NCI-H526 treated with DMSO at 0.1 percent for 48 hours (cell line): Measurements from ENCODE around the gene COPB1.

Experiments
- DNase-seq: peaks from one replicate; lab custom pipeline; 2025; lab: John Stamatoyannopoulos, UW

COPB1 gene

DNA sequence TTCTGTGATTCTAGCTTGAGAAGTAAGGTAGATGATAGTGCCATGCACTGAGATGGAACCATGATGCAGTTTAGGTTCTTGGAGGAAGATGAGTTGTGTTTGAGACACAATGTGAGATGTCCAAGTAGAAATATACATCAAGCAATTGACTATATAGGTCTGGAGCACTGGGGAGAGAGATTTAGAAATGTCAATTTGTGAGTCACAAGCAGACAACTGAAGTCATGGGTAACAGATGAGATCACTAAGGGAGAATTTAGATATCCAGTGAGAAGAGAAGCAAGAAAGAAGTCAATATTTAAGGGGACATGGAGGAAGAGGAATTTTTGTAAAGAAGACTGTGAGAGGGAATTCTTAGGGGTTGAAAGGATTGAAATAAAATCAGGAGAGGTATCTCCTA, 75.5 kb downstream of the COPB1 start:
- DNase-seq: no peak

DNA sequence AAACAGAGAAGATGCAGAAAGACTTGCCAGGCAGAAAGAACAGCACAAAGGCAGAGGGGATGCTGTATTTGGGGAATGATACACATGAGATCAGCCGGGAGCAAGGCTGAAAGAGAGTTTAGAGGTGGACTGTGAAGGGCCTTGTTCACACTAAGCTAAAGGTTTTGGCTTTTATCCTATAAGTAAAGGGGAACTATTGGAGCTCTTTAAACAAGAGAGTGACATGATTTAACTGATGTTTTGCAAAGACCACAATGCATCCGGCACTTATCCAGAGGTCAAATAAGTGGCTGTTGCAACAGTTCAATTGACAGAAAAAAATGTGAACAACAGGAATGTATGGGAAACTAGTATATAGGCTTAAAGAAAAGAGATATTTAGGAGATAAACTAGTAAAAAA, 76.0 kb downstream of the COPB1 start:
- DNase-seq: no peak

GRCh38 chr11:14422814-14423182, 76.8 kb downstream of the COPB1 start:
- no peak for DNase-seq

GRCh38 chr11:14422052-14422813, 77.4 kb downstream of the COPB1 start:
- no peak for DNase-seq

DNA sequence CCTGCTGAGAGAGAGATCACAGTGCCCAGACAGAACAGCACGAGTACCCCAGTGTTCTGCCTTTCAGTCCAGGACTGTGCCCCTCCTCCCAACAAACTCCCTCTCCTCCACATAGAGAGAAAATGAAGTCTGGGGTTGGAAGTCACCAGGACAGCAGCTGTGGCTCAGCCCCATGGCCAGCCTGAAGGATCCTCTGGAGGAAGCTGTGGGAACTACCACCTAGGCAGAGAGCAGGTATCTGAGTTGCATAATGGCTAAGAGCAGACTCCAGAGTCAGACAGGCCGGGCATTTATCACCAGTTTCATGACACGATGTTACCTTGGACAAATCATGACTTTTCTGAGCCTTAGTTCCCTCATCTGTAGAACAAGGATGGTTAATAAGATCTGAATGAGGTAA, 79.4 kb downstream of the COPB1 start:
- no peak for DNase-seq

GRCh38 chr11:14418801-14419417, 80.7 kb downstream of the COPB1 start:
- DNase-seq: peak; percentile 27

GRCh38 chr11:14417617-14418374, 81.8 kb downstream of the COPB1 start:
- no peak for DNase-seq

- DNase-seq: no peak
Observed at GRCh38 chr11:14417186-14417585, 82.4 kb downstream of the COPB1 start.

DNA sequence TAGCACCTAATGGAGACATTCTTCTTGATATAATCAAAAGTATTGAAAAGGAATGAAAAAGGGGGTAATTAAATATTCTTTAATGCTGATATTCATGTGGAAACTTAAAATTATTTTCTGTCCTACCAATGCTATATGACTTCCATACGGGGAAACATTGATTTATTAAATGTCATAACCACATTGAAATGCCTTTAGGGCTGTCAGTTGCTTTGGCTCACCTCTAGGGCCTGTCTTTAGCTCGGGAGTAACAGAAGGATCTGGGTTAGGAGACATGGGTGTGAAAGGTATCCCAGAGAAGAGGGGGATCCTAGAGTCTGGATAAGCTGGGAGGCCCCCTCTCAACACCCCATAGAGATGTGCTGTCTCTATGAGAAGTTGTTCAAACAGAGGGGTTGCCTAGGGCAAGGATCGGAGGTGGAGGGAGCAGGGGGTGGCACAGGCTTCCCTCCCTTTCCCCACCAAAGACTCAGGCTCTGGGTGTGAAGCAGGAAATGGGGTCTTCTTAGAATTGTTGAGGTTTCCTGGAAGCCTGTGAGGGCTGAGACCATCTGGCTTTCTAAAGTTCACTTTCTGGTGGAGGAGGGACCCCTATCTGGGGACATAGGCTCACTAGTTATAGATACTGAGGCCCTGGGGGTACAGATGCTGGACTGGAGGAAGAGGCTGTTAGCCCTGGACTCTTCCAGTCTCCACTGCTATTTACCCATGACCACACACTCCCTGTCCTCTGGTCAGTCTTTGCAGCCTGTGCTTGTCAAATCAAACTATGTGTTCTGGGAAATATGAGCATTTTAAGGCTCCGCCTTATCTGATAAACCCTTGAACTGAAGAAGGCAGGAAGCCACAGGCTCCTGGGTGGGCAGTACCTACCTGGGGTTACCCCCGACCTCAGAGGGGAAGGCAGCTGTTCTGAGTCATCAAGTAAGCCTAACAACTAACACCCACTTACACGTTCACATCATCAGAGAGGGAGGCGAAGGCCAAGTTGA, 84.8 kb downstream of the COPB1 start:
- no peak for DNase-seq

DNA sequence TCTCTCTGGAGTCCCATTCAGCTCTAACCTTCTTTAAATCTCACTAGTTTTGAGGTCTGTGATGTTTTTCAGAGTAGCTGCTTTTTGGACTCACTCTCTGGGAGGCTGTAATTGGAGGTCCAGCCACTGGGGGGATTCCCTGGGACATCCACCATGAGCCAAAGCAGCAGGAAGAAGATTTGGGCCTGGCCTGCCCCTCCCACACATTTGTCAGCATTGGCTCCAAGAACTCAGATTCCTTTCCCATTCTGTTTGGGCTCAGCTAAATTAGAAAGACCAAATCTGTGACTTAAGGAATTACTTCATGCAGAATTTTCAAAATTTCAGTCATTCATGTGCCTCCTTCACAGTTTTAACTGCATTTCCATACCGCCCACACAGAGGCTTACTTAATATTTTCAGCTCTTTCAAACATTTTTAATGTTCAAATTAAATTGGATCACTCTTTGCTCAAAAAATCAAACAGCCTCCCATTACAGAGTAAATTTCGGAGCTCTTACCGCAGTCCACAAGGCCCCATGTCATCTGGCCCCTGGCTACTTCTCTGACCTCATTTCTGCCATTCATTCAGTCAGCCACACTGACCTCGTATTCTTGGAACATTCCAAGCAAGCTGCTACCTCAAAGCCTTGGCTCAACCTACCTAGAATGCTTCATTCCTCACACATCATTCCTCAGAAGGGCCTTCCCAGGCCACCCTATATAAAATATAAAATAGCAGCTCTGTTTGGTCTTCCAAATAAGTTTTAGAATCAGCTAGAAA, 86.1 kb downstream of the COPB1 start:
- DNase-seq: no peak

- no peak for DNase-seq
Observed at GRCh38 chr11:14411818-14412217, 87.8 kb downstream of the COPB1 start.

DNA sequence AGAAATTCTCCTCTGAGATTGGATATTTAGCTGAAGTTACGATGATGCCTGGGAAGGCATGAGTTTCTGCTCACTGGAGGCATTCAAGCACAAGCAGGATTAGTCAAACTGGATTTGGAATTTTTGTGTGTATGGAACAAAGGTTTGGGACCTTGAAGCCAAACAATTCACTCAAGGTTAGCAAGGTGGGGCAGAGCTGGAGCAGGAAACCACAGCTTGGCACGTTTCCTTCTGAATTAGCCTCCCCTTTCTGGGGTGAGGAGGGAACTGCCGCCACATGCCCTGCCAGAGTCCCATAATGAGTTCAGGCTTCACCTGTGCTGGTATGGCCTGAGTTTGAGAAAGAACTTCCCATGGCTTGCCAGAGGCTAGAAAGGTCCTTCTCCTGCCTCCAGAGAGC, 89.7 kb downstream of the COPB1 start:
- no peak for DNase-seq

- no peak for DNase-seq
Observed at GRCh38 chr11:14408612-14409011, 91.0 kb downstream of the COPB1 start.
